HepG2 (cell line): ENCODE results near the gene RUFY2. TPM values are rescaled to one million over a fixed set of nuclear protein-coding genes. Genes with fewer than 3 reads are reported as not detected.

Source experiments
- ATAC-seq: fragments of 200-7000 bp; cut with Tn5 transposase; 3 replicates; pipeline ENCODE4 v1.9.1; 2020; ENCODE audit warnings: mild to moderate bottlenecking, moderate library complexity
- BruUV-seq: library from RNA; stranded (reverse); fragments of 400-500 nt; replicated peaks from 2 replicates; lab custom pipeline; 2021; lab: Mats Ljungman, UMichigan
- CTCF ChIA-PET: fragments of 300-600 bp; formaldehyde crosslinking; extraction: SDS; loops from one replicate; lab custom pipeline; 2021; ENCODE audit warnings: low total read pairs, inconsistent platforms, low intra/inter-chr PET ratio; lab: Yijun Ruan, JAX
- POLR2A ChIA-PET: fragments of 350-600 bp; sonication (Branson Sonifier 250); formaldehyde crosslinking; loops from one replicate; lab custom pipeline; 2020; ENCODE audit warnings: antibody characterized with exemption, inconsistent platforms; lab: Yijun Ruan, JAX
- DNase-seq: peaks from one replicate; pipeline ENCODE4 v3.0.0-alpha.2; 2015; ENCODE audit warnings: low spot score
- FAIRE-seq: peaks from 3 replicates; lab custom pipeline; 2011; peaks lifted over from hg19 to GRCh38; lab: Jason Lieb, UNC
- H2AFZ ChIP-seq: one replicate; pipeline ENCODE4 v1.6.1; 2011; ENCODE audit warnings: low read length, inconsistent platforms
- H3K27ac ChIP-seq: fragments of 300-600 bp; 3 replicates; pipeline ENCODE4 v1.8.0; 2011; ENCODE audit warnings: mixed run types, mild to moderate bottlenecking, mixed read lengths, low read length, inconsistent platforms; ENCODE audit not compliant: insufficient read depth; ENCODE audit errors: extremely low read length
- H3K27me3 ChIP-seq, 2 experiments: fragments of 200-600 bp in 1 of 2; 2 replicates in 1 of 2; 3 replicates in 1 of 2; pipeline versions ENCODE4 v1.6.0 to v1.8.0; 2011; ENCODE audit warnings: low read length in 2 of 2, mild to moderate bottlenecking in 2 of 2, moderate library complexity in 2 of 2, inconsistent platforms in 1 of 2; ENCODE audit not compliant: insufficient read depth in 2 of 2, control insufficient read depth in 1 of 2
- H3K36me3 ChIP-seq, 2 experiments: fragments of 200-600 bp in 1 of 2; replicated peaks in 1 of 2; 2 replicates in 1 of 2; 3 replicates in 1 of 2; pipeline versions ENCODE4 v1.5.1 to v1.8.0; 2011; ENCODE audit warnings: low read length in 2 of 2, inconsistent platforms in 1 of 2; ENCODE audit not compliant: insufficient read depth in 2 of 2, control insufficient read depth in 1 of 2
- H3K4me1 ChIP-seq: 2 replicates; pipeline ENCODE4 v1.5.1; 2012; ENCODE audit warnings: low read length, inconsistent platforms; ENCODE audit not compliant: insufficient read depth
- H3K4me2 ChIP-seq: 2 replicates; pipeline ENCODE4 v1.6.0; 2011; ENCODE audit warnings: low read depth, low read length, inconsistent platforms
- H3K4me3 ChIP-seq, 3 experiments: fragments of 200-600 bp in 1 of 3; sonication (generic), shearing (Covaris generic) in 1 of 3; replicated peaks in 1 of 3; 2 replicates each; pipeline ENCODE4 v1.5.1; 2011 to 2016; ENCODE audit warnings: low read length in 3 of 3, inconsistent platforms in 2 of 3, low read depth in 2 of 3, mild to moderate bottlenecking in 2 of 3, control low read depth in 1 of 3, mixed read lengths in 1 of 3; ENCODE audit not compliant: insufficient read depth in 1 of 3
- H3K79me2 ChIP-seq: one replicate; pipeline ENCODE4 v1.6.1; 2011; ENCODE audit warnings: low read length, inconsistent platforms; ENCODE audit not compliant: insufficient read depth
- H3K9ac ChIP-seq: 2 replicates; pipeline ENCODE4 v1.6.0; 2011; ENCODE audit warnings: mild to moderate bottlenecking, low read depth, low read length, inconsistent platforms; ENCODE audit not compliant: insufficient read depth
- H3K9me3 ChIP-seq: 2 replicates; pipeline ENCODE4 v1.5.1; 2012; ENCODE audit warnings: mild to moderate bottlenecking, low read length
- H4K20me1 ChIP-seq: 2 replicates; pipeline ENCODE4 v1.6.0; 2011; ENCODE audit warnings: inconsistent platforms, mild to moderate bottlenecking, low read length, moderate library complexity; ENCODE audit not compliant: insufficient read depth
- HOMEZ ChIP-seq: IDR thresholded peaks from 2 replicates; pipeline ENCODE4 v1.6.1; 2016; ENCODE audit warnings: low read depth
- ZFP36 ChIP-seq: fragments of 150-350 bp; IDR thresholded peaks from 2 replicates; pipeline ENCODE4 v1.6.1; 2018; ENCODE audit warnings: borderline replicate concordance, low read length, low read depth; ENCODE audit not compliant: partially characterized antibody
- ZNF510 ChIP-seq: sonication (generic); formaldehyde crosslinking; IDR thresholded peaks from 2 replicates; pipeline ENCODE4 v1.4.0; 2020; ENCODE audit warnings: low read depth, mild to moderate bottlenecking, missing genetic modification reagents
- ZNF574 ChIP-seq: sonication (generic); formaldehyde crosslinking; IDR thresholded peaks from 2 replicates; pipeline ENCODE4 v1.4.0; 2020; ENCODE audit warnings: missing genetic modification reagents
- ZZZ3 ChIP-seq: sonication (generic); formaldehyde crosslinking; IDR thresholded peaks from 2 replicates; pipeline ENCODE4 v1.4.0; 2020; ENCODE audit warnings: missing genetic modification reagents, mild to moderate bottlenecking, borderline replicate concordance
- WGBS: methylation state at CpG from one replicate; pipeline ENCODE4 v1.1.6; 2017; ENCODE audit warnings: low lambda C conversion rate; 5-methylcytosine and 5-hydroxymethylcytosine counted together
- in situ Hi-C: cut with HindIII; loops from 2 replicates; pipeline ENCODE4 v1.10.0; 2017; ENCODE audit warnings: low pct_unique_long_range_greater_than_20kb; ENCODE audit not compliant: extremely low pct_ligation_motif_present
- intact Hi-C: fragments of 100-400 bp; cut with micrococcal nuclease; formaldehyde crosslinking; loops from one replicate; pipeline ENCODE4 v1.10.0; 2022; ENCODE audit not compliant: unreplicated experiment
- polyA plus RNA-seq, 8 experiments: library from polyadenylated mRNA; depleted of rRNA in 3 of 8; stranded (reverse) in 7 of 8; unstranded in 1 of 8; fragments of >200 nt; fragmentation: Illumina TruSeq in 4 of 8; extraction: Trizol in 4 of 8; gene quantifications; 2 replicates each; pipeline versions ENCODE4 v1.2.1 to v1.2.3, GENCODE V29; 2011 to 2016; ENCODE audit warnings: low read depth in 4 of 8, missing spikeins in 1 of 8, mixed read lengths in 1 of 8; ENCODE audit not compliant: insufficient read depth in 1 of 8
- total RNA-seq, 5 experiments: library from RNA; depleted of rRNA; stranded (reverse); fragments of >200 nt; fragmentation: Illumina TruSeq; extraction: Trizol; gene quantifications; 2 replicates each; pipeline ENCODE4 v1.2.3, GENCODE V29; 2016; ENCODE audit warnings: low read depth in 1 of 5

Gene RUFY2
- total and polyA plus RNA-seq, 2 of the 13 experiments (the other 11 are each of a cell fraction or from before 2014, with no cell fraction given): 10.1 to 16.1 TPM

GRCh38 chr10:68366600-68366999 is 40.5 kb downstream of the RUFY2 start:
- CTCF ChIA-PET: no interaction called here
- no peak overlapping the region for H2AFZ ChIP-seq
- H3K27me3 ChIP-seq: no peaks in the 10 kb centered on the region
- peaks cover 4% of the 10 kb centered on the region; the same call in 1 of the 2 replicates for H3K4me1 ChIP-seq
- FAIRE-seq: no peak
- POLR2A ChIA-PET: no interaction called here
- H3K9ac ChIP-seq: no peak overlapping the region
- intact Hi-C loops: no loop called here
- in situ Hi-C loops: no loop called here
- no peaks in the 10 kb centered on the region for H3K9me3 ChIP-seq
- no peak overlapping the region for H3K27ac ChIP-seq
- no TSS peak for BruUV-seq
- TF ChIP-seq ZFP36 (no peak), ZZZ3 (CRISPR knock-in tag) (no peak), ZNF574 (CRISPR knock-in tag) (no peak)
- TF ChIP-seq, all 625 proteins: peak for 0
- no peaks in the 10 kb centered on the region for H3K79me2 ChIP-seq
- no peak for DNase-seq
- 98% methylated on average over 5 of the region's 5 CpGs for WGBS
- H3K36me3 ChIP-seq: peaks cover 4 to 20% of the 10 kb centered on the region in 2 experiments; a peak in 3 of 5 replicates
- no peak overlapping the region for H3K4me2 ChIP-seq
- H4K20me1 ChIP-seq: no peaks in the 10 kb centered on the region
- H3K4me3 ChIP-seq: no peak overlapping the region
- no peak for ATAC-seq

- H4K20me1 ChIP-seq: no peaks in the 10 kb centered on the region
- no peak overlapping the region for H3K9ac ChIP-seq
- peaks cover 4 to 22% of the 10 kb centered on the region in 2 experiments; a peak in 3 of 5 replicates for H3K36me3 ChIP-seq
- H3K27me3 ChIP-seq: no peaks in the 10 kb centered on the region
- CTCF ChIA-PET: no interaction called here
- H3K27ac ChIP-seq: no peak overlapping the region
- FAIRE-seq (no peak), DNase-seq (no peak), ATAC-seq (no peak)
- no peak overlapping the region for H3K4me3 ChIP-seq
- POLR2A ChIA-PET: no interaction called here
- TF ChIP-seq HOMEZ (CRISPR knock-in tag): no peak
- TF ChIP-seq ZNF510: no peak
- no peak overlapping the region for H3K4me2 ChIP-seq
- H2AFZ ChIP-seq: no peak overlapping the region
- no peaks in the 10 kb centered on the region for H3K79me2 ChIP-seq
- in situ Hi-C loops: no loop called here
- intact Hi-C loops: no loop called here
- peaks cover 4% of the 10 kb centered on the region; the same call in 1 of the 2 replicates for H3K4me1 ChIP-seq
- no TSS peak for BruUV-seq
- H3K9me3 ChIP-seq: no peaks in the 10 kb centered on the region
- 97% methylated on average over 2 of the region's 2 CpGs for WGBS
Measured at GRCh38 chr10:68365611-68366010, 41.5 kb downstream of the RUFY2 start.
